Measurements from ENCODE around the gene RHOBTB3.

RHOBTB3 gene

DNA sequence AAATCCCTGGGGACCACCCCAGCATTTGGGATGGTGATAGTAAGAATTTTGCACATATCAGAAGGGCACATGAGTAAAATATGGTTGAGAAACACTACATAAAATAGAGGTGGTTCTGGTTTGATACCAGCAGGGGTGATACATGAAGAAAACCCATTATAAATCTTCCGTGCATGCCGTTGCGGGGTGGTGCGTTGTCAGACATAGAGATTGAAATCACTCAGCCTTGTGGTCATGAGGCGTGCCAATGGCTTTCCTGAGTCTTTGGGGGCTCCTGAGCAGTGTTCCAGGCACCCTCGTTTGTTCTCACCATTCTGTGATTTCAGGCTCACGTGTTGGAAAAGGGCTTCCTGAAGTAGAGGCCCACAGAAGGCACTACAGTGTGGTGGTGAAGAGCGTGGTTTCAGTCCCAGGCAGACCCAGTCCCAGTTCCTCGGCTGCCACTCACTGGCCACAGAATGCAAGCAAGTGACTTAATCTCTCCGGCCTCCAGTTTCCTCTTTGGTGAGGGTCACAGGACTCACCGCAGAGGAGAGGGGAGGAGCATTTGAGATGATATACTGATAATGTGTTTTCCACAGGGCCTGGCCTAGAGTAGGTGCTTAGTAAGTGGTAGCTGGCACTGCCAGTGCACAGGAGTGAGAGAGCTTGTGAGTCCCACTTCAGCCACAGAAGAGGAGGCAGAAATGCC is 111.9 kb downstream of the RHOBTB3 start:
- peak; percentile 26 for DNase-seq

DNA sequence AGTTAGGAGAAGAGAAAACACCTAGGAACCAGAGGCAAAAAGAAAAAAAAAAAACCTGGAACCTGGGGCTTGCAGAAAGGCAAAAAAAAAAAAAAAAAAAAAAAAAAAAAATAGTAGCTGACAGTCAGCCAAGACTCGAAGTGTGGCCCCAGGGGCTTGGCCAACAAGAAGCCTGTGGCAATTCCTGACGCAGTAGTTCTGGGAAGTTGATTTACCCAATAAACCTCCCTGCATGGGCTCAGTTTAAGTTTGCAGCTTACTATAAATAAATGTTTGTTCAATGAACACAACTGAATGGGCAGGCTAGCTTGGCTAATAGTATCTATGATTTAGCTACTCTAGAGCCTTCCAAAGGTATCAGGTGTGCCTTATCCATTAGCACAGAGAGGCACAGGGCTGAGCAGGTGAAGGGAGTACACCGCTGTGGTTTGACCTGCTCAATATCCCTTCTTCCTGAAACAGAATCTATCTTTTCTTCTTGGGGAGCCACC is 112.6 kb downstream of the RHOBTB3 start:
- no peak for DNase-seq

DNA sequence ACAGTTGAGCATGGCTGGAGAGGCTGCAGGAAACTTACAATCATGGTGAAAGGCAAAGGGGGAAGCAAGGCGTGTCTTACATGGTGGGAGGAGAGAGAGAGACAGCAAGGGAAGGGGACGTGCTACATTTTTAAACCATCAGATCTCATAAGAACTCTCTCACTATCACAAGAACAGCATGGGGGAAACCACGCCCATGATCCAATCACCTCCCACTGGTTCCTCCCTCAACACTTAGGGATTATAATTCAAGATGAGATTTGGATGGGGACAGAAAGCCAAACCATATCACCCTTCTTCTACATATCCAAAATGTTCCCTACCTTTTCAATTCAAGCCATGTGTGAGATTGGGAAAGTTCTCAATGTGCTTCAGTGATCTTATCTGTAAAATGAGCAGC is 114.3 kb downstream of the RHOBTB3 start:
- no peak for DNase-seq

Data from KG1 (cell line).